Uterus (tissue), 4 donors: ENCODE data around the gene OPTC. TPM values are rescaled to one million over a fixed set of nuclear protein-coding genes. Genes with fewer than 3 reads are reported as not detected.

Experiments
- total RNA-seq, 4 donors: library from RNA; depleted of rRNA in 3 of 4; stranded (reverse); fragments of >200 nt in 3 of 4; gene quantifications; one replicate each; pipeline versions ENCODE4 v1.1.0 to v1.2.4, GENCODE V29; 2014 to 2023
- donor health status: DM: yes; HTN: yes; CAD: no.

The OPTC gene
- total RNA-seq, 4 donors from 2014 or later = not detected

Other genes starting within 250 kb of the OPTC start
- 10 to 100 TPM; 14.6 to 95.9 (median 56.5) TPM for gene BTG2, start 188.6 kb upstream of the OPTC start, total RNA-seq
- 100 to 1,000 TPM in 1 of 4 donors, 10 to 100 TPM in 3; 41.8 to 119 (median 82.7) TPM for gene FMOD, start 143.0 kb upstream of the OPTC start, total RNA-seq
- 100 to 1,000 TPM in 1 of 4 donors, 10 to 100 TPM in 2, 1 to 10 TPM in 1; 6.2 to 117 (median 56.6) TPM for gene PRELP, start 18.3 kb upstream of the OPTC start, total RNA-seq
- 100 to 1,000 TPM in 3 of 4 donors, 10 to 100 TPM in 1; 82.6 to 464 (median 215) TPM for gene ATP2B4, start 132.7 kb downstream of the OPTC start, total RNA-seq